ENCODE measurements around the gene UQCR10.
A peak's percentile ranks its signal among the peaks of the same experiment; 100 is the strongest.

UQCR10 gene

DNA sequence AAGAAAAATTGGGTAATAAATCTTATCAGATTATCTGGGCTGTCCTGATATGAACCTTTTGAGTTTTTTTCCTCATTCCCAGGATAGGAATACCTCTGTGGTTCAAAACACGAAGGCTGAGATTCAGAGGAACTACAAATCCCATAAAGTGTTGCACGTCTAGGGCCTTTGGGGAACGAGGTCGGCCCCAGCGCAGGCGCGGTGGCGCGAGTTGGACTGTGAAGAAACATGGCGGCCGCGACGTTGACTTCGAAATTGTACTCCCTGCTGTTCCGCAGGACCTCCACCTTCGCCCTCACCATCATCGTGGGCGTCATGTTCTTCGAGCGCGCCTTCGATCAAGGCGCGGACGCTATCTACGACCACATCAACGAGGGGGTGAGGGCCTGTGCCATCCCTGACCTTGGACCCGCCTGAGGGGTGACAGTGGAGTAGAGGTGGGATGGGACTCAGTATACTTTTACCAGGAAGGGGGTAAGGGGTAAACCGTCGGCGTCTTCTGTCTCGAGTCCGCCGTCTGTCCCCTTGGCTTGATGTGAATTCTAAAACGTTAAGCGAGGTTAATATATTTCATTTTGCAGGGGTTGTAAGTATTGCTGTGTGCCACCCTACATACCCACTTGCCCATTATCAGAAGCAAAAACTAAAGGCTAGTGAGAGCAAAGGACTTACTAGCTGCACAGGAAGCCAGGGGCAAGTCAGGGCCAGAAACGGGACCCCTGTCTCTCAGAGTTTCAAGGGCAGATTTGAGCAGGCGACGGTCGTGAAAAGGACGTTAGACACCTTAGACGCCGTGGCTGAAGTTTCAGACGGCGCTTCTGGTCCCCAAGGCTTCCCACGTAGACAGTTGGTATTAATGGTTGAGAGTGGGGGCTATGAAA lies at the start of gene UQCR10:
Gene UQCR10 (plus strand): TSS at position 199 of the 881 bp plus-strand sequence. CDS start 30 bp downstream, at position 229.
- DNase-seq: peak; percentile 95

DNA sequence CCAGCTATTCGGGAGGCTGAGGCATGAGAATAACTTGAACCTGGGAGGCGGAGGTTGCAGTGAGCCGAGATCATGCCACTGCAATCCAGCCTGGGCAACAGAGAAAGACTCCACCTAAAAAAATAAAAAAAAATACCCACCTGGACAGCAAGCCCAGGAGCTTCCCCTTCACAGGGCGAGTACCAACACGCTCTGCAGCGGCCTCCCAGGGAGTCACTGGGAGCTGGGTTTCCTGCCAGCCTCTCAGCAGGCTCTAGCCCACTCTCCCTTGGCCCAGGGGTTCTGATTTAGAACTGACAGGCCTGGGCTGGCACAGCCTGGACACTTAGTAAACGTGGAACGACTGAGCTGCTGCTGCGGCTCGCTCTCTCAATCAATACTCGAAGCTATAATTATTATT lies 49.4 kb upstream of the UQCR10 start:
- DNase-seq: no peak

DNA sequence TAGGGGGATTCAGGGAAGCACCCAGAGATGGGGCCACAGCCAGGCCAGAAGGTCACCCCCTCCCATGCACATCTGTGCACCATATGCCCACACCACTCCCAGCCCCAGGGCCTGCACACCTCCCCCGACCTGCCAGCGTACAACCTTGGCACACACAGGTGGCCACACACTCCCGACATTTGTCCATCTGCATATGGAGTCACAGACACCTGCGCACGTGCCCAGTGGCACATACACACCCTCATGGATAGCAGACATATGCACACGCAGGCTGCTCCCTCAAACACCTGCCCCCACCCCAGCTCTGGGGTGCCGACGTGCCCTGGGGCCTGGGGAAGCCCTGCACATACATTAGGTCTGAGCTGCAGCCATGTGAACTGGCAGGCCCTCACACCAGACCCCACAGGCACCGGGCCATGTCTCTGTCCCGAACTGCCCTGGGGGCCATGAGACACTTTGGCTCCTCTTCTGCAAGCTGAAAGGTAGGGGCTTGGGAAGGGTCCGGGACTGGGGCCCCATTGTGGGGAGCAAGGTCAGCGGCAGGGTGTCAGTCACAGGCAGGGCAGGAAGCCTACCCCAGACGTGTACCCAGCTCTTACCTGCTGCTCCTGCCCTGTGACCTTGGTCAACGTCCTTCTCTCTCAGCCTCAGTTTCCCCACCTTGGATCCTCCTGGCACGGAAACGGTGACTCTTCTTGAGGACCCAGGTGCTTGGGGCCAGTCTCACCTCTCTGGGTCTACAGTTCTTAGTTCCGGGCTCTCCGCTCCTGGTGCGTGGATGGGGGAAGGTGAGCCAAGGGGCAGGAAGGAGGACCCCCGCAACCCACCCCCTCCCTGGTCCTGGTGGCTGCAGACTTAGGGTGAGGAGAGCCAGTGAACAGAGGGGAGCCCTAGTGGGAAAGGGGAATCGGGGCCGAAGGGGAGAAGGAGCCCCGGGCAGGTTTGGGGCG lies 47.9 kb upstream of the UQCR10 start:
- DNase-seq: no peak

DNA sequence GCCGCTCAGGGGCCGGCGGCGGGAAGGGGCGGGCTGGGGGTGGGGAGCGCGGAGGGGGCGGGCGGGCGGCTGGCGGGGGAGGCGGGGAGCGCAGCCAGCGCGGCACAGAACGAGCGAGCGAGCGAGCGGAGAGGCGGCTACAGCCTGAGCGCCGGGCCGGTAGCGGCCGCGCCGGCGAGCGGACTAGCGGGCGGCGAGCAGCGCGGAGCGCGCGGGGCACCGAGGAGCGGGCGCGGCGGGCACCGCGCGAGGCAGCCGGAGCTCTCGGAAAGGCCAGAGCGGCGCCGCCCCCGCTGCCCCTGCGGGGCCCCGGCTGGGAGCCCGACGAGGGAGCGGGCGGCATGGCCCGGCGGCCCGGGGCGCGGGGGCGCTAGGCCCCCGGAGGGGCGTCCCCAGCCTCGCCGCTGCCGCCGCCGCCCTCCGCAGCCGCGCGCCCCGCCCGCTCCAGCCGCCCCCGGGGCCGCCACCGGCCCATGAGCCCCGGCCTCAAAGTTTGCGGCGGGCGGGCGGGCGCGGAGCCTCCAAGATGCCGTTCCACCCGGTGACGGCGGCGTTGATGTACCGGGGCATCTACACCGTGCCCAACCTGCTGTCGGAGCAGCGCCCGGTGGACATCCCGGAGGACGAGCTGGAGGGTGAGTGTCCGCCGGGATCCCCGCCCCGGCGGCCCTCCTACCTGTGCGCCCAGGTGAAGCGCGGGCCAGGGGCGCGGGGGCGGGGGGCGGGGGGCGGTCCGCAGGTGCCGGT lies 47.1 kb upstream of the UQCR10 start, which contains the start of gene CABP7:
Gene CABP7 (plus strand): TSS at position 105 of the 747 bp plus-strand sequence. CDS start 422 bp downstream, at position 527.
- no peak for DNase-seq

DNA sequence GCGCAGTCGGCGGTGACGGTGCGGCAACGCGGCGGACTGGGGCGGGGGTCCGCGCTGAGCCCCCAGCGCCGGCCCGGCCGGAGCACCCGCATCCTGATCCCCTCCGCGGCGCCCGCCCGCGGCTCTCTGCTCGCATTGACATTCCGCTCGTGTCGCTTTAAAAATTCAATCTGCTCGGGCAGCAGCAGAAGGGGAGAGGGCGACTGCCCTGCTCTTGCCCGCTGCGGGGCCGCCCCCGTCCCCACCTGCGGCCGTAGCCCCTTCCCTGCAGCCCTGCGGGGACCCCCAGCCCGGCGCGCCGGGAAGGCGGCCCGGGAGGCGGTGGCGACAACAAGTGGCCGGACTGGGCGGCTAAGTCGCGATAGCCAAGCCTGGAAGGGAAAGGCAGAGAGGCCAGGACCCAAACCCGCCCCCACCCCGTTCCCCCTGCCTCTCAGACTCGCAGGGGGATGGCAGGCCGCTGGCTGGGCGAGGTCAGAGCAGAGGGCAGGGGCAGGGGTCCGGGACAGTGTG lies 46.3 kb upstream of the UQCR10 start:
- DNase-seq: no peak

DNA sequence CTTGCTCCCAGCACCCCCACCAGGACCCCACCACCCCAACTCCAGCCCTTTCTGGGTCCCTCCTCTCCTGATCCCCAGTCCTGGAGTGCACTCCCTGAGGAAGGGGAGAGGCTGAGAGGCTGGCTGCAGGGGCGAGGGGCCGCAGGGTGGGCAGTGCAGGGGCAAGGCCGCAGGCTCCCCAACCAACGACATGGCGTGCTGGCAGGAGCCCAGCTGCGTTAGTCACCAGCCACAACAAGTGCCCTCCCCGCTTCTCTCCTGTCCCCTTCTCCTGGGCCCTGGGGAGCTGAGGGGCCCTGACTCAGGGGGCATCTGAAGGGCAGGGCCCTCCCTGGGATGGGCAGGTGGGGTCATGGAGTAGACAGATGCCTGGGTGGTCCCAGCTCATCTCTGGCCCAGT lies 45.0 kb upstream of the UQCR10 start:
- DNase-seq: no peak

DNA sequence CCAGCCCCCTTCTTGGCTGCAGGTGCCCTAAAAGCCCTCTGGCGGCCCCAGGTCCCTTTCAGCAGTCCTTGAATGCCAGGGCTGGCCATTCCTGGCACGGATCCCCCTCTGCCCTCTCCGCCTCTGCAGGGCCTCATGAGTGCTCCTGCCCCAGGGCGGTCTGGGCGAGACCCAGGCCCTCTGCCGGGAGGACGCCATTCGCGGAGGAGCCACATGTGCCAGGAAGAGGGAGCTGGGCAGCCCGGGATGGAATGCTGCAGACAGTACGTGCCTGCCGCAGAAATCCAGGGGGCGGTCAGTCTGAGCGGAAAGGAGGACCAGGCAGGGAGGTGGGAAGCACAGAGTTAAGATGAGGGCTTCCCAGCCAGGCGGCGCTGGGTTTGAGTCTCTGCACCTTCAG lies 44.6 kb upstream of the UQCR10 start:
- DNase-seq: no peak

DNA sequence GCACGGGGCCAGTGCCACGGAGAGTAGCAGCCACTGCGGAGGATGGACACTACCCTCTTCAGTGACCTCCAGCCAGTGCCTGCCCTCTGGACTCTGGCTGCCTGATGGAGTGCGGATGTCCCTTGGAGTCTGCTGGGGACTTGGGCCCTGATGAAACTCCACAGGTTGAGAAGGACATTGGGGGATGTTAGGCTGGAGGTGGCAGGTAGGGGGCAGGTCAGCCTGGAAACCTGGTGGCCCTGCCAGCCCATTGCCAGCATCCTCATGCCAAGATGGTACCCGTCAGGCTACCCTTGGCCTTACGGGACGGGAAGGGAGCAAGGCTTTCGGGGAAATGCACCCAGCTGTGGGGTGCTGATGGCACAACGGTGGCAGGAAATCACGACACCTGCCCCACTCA lies 43.4 kb upstream of the UQCR10 start:
- DNase-seq: no peak

DNA sequence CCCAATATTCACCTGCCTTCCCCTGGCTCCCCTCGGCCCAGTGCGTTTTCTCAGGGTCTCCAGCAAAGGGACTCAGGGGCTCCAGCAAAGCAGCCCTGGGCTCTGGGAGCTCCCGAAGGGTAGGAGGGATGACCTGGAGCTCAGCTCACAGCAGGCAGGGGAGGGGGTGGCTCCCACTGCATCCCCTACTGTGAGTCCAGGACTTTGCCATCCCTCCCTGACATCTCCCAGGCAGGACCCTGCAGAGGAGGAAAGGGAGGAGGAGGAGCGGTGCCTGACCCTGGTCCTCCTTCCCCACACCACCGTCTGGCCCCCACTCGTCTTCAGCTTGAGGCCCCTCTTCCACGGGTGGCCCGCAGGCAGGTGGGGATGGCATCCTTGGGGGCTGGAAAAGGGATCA lies 42.3 kb upstream of the UQCR10 start:
- no peak for DNase-seq

DNA sequence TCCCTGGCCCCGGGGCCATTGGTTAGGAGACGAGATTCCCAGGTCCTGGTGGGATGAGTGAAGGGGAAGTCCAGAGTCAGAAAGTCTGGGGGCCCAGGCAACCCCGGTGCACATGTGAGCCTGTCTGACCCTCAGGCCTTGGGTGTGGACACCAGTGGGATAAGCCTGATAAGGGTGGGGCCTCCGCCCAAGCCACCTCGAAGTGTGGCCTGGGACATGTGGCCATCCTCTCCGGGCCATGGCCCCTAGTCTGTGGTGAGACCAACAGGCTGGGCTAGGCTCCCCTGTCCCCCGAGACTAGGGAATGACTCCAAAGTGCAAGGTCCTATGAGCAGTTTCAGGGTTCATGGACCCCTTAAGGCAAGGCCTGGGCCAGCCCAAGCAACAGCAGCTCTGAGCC lies 41.1 kb upstream of the UQCR10 start:
- no peak for DNase-seq

DNA sequence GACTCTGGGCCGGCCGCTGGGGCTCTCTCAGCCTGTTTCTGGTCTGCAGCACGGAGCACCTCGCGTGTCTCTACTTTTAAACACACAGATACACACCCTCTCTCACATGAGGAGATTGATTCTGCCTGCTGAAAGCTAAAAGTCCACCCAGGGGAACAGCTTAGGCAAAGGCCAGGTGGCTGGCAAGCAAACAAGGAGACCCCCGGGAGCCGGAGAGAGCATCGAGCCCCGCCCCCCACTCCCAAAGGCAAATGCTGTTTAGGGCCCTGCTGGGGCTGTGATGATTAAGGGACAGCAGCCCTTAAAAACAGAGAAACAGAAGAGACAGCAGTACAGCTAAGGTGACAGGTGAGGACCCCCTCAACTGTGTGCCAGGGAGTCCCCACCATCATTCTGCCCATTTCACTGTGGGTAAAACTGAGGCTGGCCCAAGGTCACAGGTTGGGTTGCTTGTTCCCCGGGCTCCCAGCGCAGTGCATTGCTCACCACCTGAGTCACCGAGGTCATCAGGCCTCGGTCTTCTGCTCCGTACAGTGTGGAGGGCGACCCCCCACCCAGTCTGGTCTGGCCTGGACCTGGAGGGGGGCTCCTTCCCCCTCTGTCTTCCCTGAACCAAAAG lies 40.5 kb upstream of the UQCR10 start:
- no peak for DNase-seq

DNA sequence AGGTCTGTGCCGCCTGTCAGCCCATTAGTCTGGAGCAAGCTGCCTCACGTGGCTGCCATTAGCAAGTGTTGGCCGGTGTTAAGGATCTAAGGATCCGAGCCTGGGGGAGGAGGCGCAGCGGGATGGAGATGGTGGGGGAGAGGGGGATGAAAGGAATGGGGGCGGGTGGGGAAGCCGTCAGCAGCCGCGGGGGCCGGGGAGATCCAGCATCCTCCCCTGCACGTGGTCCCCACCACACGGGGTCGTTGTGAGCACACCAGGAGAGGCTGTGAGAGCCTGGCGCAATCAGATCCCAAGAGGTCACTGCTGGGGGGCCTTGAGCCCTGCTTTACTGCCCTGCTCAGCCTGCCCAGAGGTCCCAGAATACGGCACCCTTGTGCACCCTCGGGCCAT lies 40.0 kb upstream of the UQCR10 start:
- DNase-seq: peak; percentile 29

DNA sequence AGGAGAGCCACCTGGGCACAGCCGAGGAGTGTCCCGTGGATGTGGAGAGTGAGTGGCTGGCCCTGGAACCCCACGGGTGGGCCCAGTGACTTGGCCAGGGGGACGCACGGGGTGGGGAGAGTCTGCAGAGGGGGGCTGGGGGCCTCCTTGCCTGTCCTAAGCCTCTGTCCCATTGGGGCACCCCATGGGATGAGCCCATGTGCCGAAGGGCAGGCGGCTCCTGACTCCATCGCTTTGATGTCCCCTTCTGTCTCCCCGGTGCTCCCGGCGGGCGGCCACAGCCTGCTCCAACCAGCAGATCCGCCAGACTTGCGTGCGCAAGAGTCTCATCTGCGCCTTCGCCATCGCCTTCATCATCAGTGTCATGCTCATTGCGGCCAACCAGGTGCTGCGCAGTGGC lies 38.0 kb upstream of the UQCR10 start:
- no peak for DNase-seq

DNA sequence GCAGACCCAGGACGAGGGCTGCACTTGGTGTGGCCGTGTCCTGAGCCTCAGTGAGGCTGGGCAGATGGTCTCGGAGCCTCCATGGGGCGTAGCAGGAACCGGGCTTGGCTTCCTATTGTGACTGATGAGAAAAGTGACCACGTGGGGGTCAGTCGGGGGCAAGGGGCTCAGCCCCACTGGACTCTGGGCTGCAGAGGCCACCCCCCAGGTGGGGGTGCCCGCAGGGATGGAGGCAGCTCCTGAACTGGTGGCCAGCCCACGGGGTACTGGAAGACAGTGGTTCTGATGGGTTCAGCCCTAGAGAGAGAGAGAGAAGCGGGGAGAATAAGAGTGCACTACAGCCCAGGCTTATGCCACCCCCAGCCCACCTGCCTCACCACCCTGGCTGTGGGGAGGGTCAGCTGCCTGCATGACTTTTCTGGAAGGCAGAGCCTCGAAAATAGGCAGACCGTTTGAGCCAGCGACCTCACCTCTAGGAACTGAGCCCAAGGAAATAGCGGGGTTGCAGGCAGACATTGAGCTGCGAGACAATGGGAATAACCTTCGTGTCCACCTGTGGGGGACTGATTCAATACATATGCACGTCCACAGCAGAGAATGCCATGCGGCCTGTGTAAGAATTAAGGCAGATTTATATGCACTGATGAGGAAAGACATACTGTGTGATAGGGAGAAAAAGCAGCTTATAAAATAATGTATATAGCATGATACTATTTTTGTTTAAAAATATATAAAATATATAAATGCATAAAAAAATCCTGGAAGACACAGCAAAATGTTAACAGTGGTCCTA lies 35.9 kb upstream of the UQCR10 start:
- DNase-seq: no peak

DNA sequence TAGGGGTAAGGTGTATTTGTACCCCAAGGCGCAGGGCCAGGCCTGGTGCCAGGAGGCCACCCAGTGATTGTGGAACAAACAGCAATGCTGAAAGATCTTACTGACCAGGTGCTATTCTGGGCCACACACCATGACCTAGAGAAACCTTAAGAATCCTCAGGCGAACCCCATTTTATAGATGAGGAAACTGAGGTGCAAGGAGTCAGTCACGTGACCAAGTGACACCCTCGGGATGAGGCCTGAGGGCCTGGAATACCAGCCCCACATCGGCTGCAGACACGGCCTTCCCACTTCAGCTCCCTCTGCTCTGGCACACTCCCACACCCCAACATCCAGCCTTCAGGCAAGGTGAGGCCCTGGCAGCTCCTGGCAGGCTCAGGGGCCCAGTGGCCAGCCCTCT lies 34.3 kb upstream of the UQCR10 start:
- no peak for DNase-seq

DNA sequence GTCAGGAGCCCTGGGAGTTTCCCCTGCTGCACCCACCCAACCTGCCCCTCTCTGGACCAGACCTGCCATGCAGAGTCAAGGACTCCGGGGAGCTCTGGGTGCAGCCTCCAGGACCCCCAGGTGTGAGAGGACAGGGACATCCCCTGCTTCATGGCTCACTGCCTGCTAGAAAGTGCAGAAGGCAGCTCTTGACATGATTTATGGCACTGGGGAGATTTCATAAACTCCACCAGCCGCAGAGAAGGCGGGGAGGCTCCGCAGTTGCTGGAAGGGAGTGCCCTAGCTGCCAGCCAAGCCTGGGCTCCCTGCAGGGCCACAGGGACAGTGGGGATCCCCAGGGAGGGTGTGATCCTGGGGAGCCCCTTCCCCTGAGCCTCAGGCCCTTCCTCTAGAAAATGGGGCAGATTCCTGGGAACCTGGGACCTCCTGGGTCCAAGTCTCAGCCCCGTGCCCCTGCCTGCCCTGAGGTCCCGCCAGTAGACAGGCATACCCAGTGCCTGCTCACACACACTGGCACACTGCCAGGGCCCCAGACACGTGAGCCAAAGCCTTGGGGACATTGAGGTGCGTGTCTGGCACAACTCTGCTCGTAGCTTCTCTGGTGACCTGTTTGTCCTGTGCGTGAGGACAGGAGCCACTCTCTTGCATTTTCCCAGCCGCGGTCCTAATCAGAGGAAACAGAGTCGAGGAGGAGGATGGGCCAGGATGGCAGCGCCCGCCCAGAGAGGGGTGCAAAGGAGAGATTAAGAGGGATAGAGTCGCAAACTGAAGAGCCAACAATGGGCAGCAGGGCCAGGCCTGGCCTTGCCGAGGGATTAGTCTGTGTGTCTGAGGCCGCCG lies 33.6 kb upstream of the UQCR10 start:
- DNase-seq: no peak

DNA sequence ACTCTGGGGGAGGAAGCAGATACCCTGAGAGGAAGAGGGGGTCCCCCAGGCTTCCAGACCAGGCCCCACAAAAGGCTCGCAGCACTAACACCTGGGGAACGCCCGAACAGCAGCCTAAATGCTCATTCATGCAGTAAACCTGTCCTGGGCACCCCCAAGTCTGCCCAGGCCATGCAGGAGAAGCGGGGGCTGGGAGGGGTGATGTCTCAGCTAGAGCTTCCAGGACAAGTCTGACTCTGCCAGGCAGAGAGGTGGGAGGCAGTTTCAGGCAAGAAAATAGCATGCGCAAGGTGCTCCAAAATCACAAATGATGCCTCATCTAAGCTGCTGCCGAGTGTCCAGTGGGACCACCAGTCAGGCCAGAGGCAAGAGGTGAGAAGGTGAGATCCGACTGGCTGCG lies 32.8 kb upstream of the UQCR10 start:
- no peak for DNase-seq

DNA sequence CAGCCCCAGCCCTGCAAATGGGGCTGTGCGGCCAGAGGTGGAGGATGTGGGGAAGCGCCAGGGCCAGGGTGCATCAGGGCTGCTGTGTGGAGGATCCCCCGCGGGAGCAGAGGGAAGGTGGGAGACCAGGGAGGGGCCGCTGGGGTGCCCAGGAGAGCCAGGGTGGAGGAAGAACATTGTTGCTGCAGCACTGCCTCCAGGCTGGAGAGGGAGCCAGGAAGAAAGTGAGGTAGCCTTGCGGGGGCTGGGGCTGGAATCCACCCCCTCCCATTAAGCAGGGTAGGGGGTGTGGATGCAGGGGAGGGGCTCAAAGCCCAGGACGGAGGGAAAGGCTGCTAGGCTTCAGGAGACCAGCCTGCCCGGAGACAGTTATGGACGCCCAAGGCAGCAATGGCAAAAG lies 32.3 kb upstream of the UQCR10 start:
- no peak for DNase-seq

DNA sequence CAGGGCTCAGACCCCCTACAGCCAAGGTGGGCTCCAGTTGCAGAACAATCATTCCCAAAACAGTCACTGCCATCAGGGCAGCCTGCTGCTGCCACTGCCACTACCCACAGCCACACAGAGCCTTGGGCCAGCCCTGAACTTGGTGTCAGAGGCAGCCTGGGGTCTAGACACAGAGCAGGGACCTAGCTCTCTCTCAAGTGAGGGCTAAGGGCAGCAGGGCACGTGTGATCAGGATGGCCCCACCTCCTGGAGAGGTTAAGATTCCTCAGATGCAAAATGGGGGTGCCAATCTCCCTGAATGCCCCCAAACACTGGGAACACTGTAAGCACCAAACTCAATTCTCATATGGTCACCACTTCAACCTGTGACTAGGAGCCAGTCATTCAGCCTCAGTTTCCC lies 31.8 kb upstream of the UQCR10 start:
- DNase-seq: no peak
